ENCODE data around the gene TPCN2. TPM values are rescaled to one million over a fixed set of nuclear protein-coding genes. Genes with fewer than 3 reads are reported as not detected.

Gene TPCN2
- total RNA-seq, 2 donors from 2014 or later = 8.7 to 13.9 TPM

GRCh38 chr11:69007975-69008381 lies 40.8 kb upstream of the TPCN2 start:
- H3K36me3 Mint-ChIP-seq = no peaks in the 10 kb centered on the region

GRCh38 chr11:69008737-69009440 lies 39.8 kb upstream of the TPCN2 start:
- ATAC-seq (no peak), DNase-seq (ENCODE audit: low spot score in 2 of 2) (no peak)
- Mint-ChIP-seq H3K27ac (no peak overlapping the region), H3K36me3 (no peaks in the 10 kb centered on the region), H3K9me3 (no peaks in the 10 kb centered on the region)

More at GRCh38 chr11:69007975-69008381, 40.8 kb upstream of the TPCN2 start:
- ATAC-seq (no peak), DNase-seq (ENCODE audit: low spot score in 2 of 2) (no peak)
- no peak overlapping the region for H3K27ac Mint-ChIP-seq
- no peaks in the 10 kb centered on the region for H3K9me3 Mint-ChIP-seq

- no peaks in the 10 kb centered on the region for H3K36me3 Mint-ChIP-seq
- DNase-seq (ENCODE audit: low spot score in 2 of 2) (no peak), ATAC-seq (no peak)
- no peaks in the 10 kb centered on the region for H3K9me3 Mint-ChIP-seq
- H3K27ac Mint-ChIP-seq = no peak overlapping the region
Observed at GRCh38 chr11:69009441-69010211, 39.1 kb upstream of the TPCN2 start.

GRCh38 chr11:69010361-69010891 lies 38.3 kb upstream of the TPCN2 start:
- ATAC-seq (no peak), DNase-seq (ENCODE audit: low spot score in 2 of 2) (no peak)
- Mint-ChIP-seq H3K9me3 (no peaks in the 10 kb centered on the region), H3K27ac (no peak overlapping the region), H3K36me3 (no peaks in the 10 kb centered on the region)

- no peak overlapping the region for H3K27ac Mint-ChIP-seq
- peak in 1 of 2 donors; percentile 36 for DNase-seq (ENCODE audit: low spot score in 2 of 2)
- no peaks in the 10 kb centered on the region for H3K9me3 Mint-ChIP-seq
- peak; percentile 68 to 84 for ATAC-seq
- H3K36me3 Mint-ChIP-seq = no peaks in the 10 kb centered on the region
Observed at GRCh38 chr11:69010964-69011623, 37.6 kb upstream of the TPCN2 start.

- DNase-seq (ENCODE audit: low spot score in 2 of 2) (no peak), ATAC-seq (no peak)
- no peak overlapping the region for H3K27ac Mint-ChIP-seq
- H3K36me3 Mint-ChIP-seq = no peaks in the 10 kb centered on the region
- no peaks in the 10 kb centered on the region for H3K9me3 Mint-ChIP-seq
Observed at GRCh38 chr11:69011624-69012091, 37.1 kb upstream of the TPCN2 start.

GRCh38 chr11:69012092-69013008 lies 36.4 kb upstream of the TPCN2 start:
- no peak for DNase-seq (ENCODE audit: low spot score in 2 of 2)
- Mint-ChIP-seq H3K9me3 (no peaks in the 10 kb centered on the region), H3K36me3 (no peaks in the 10 kb centered on the region), H3K27ac (no peak overlapping the region)
- no peak for ATAC-seq

GRCh38 chr11:69013009-69013951 lies 35.5 kb upstream of the TPCN2 start, which contains the start of gene MRGPRF:
MRGPRF (minus strand) TSS chr11:69013246; CDS start chr11:69009901, 3,345 bp downstream.
- ATAC-seq (no peak), DNase-seq (ENCODE audit: low spot score in 2 of 2) (no peak)
- Mint-ChIP-seq H3K9me3 (no peaks in the 10 kb centered on the region), H3K36me3 (no peaks in the 10 kb centered on the region), H3K27ac (no peak within 1 kb of the TSS)

GRCh38 chr11:69014084-69014851 lies 34.5 kb upstream of the TPCN2 start:
- Mint-ChIP-seq H3K27ac (no peak overlapping the region), H3K9me3 (no peaks in the 10 kb centered on the region), H3K36me3 (no peaks in the 10 kb centered on the region)
- no peak for ATAC-seq
- DNase-seq (ENCODE audit: low spot score in 2 of 2) = no peak

GRCh38 chr11:69014898-69015549 lies 33.7 kb upstream of the TPCN2 start:
- DNase-seq (ENCODE audit: low spot score in 2 of 2) (no peak), ATAC-seq (no peak)
- H3K9me3 Mint-ChIP-seq = no peaks in the 10 kb centered on the region

GRCh38 chr11:69017951-69018350 lies 30.8 kb upstream of the TPCN2 start:
- ATAC-seq = no peak
- no peaks in the 10 kb centered on the region for H3K9me3 Mint-ChIP-seq
- no peak overlapping the region for H3K27ac Mint-ChIP-seq
- DNase-seq (ENCODE audit: low spot score in 2 of 2) = no peak
- H3K36me3 Mint-ChIP-seq = no peaks in the 10 kb centered on the region

More at GRCh38 chr11:69014898-69015549, 33.7 kb upstream of the TPCN2 start:
- no peaks in the 10 kb centered on the region for H3K36me3 Mint-ChIP-seq
- no peak overlapping the region for H3K27ac Mint-ChIP-seq

GRCh38 chr11:69018924-69019323 lies 29.8 kb upstream of the TPCN2 start:
- H3K27ac Mint-ChIP-seq = no peak overlapping the region
- no peak for DNase-seq (ENCODE audit: low spot score in 2 of 2)
- no peaks in the 10 kb centered on the region for H3K36me3 Mint-ChIP-seq
- no peak for ATAC-seq
- H3K9me3 Mint-ChIP-seq = no peaks in the 10 kb centered on the region

GRCh38 chr11:69022260-69022659 lies 26.5 kb upstream of the TPCN2 start:
- H3K27ac Mint-ChIP-seq = no peak overlapping the region
- DNase-seq (ENCODE audit: low spot score in 2 of 2) (no peak), ATAC-seq (no peak)
- no peaks in the 10 kb centered on the region for H3K36me3 Mint-ChIP-seq
- no peaks in the 10 kb centered on the region for H3K9me3 Mint-ChIP-seq

GRCh38 chr11:69024509-69024908 lies 24.2 kb upstream of the TPCN2 start:
- Mint-ChIP-seq H3K9me3 (no peaks in the 10 kb centered on the region), H3K27ac (no peak overlapping the region), H3K36me3 (no peaks in the 10 kb centered on the region)
- DNase-seq (ENCODE audit: low spot score in 2 of 2) (no peak), ATAC-seq (no peak)
